HG03175 (cell line): ENCODE results near the gene FHDC1.

Experiments used
- ATAC-seq: cut with Tn5 transposase; IDR thresholded peaks from one replicate; pipeline ENCODE4 v1.9.1; 2021; ENCODE audit warnings: mild to moderate bottlenecking, moderate library complexity; ENCODE audit not compliant: unreplicated experiment

The FHDC1 gene

GRCh38 chr4:152957437-152958171 lies 21.5 kb downstream of the FHDC1 start:
- peak; percentile 61 for ATAC-seq

- no peak for ATAC-seq
Observed at GRCh38 chr4:152959080-152959479, 23.0 kb downstream of the FHDC1 start.

DNA sequence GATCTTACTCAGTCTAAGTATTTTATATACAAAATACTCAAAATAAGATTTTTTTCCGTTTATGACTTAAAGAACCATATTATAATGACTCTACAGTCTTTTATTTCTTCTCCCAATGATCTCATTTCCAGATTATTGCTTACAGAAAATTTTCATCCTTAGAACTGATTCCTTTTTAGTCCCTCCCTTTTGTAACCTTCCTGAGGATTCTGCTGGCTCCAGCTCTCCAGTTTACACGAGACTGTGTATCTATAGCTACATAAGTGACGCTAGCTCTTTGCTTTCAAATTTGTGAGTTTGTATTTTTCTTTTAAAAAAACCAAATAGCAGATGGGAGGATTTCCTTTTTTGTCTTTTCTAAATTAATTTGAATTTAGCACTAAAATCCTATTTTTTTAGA lies 24.0 kb downstream of the FHDC1 start:
- ATAC-seq = no peak

- no peak for ATAC-seq
Observed at GRCh38 chr4:152961014-152961772, 25.1 kb downstream of the FHDC1 start.

DNA sequence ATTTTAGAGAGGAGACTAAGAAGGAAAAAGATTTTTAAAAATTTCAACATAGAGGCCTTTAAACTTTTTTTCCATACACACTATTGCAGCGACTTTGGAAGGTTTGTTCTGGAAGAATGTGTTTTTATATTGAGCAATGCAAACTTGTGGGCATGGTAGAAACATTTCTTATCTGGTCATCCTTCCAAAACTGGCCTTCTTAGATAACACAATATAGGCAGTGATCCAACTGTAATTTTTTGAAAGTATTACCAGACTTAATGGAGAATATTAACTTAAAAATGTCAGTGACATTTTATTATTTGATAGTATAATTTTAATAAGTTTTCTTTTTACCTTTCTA lies 25.6 kb downstream of the FHDC1 start:
- no peak for ATAC-seq

- no peak for ATAC-seq
Observed at GRCh38 chr4:152962150-152962549, 26.0 kb downstream of the FHDC1 start.

DNA sequence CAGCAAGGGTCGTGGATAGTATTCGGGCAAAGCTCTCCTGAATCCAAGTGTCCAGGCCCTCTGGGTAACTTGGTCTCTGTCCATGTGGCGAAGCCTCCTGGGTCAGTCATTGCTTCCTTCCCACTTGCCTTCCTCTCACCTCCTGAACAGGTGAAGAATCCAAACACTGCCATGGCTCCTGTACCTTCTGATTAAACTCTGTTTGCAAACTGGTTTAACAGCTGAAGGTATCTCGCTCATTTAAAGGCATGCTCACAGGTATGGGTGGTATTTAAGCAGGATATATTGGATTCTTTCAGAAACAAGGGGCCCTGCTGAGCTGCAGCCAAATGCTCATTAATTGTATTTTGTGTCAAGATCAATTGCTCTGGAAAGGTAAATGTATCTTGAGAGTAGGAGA lies 28.2 kb downstream of the FHDC1 start:
- no peak for ATAC-seq

GRCh38 chr4:152965611-152966010 lies 29.5 kb downstream of the FHDC1 start:
- ATAC-seq = peak; percentile 99

DNA sequence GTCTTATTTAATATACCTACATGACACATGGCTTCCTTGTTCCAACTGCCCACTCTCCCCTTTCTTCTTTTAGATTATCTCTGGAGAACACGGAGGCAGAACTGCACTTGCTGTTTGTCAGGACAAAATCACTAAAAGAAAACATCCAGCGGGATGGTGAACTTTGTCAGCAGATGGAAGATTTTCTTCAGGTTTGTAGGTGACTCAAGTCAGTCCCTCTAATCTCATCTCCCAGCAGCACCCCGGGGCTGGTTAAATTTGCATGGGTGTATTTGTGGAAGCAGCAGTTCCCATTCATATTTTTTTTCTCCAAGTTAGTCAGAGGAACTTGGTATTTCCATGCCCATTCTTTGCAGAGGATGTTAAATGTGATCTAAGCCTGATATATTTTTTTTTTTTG lies 31.8 kb downstream of the FHDC1 start:
- no peak for ATAC-seq

GRCh38 chr4:152968806-152969394 lies 32.8 kb downstream of the FHDC1 start:
- ATAC-seq = no peak

DNA sequence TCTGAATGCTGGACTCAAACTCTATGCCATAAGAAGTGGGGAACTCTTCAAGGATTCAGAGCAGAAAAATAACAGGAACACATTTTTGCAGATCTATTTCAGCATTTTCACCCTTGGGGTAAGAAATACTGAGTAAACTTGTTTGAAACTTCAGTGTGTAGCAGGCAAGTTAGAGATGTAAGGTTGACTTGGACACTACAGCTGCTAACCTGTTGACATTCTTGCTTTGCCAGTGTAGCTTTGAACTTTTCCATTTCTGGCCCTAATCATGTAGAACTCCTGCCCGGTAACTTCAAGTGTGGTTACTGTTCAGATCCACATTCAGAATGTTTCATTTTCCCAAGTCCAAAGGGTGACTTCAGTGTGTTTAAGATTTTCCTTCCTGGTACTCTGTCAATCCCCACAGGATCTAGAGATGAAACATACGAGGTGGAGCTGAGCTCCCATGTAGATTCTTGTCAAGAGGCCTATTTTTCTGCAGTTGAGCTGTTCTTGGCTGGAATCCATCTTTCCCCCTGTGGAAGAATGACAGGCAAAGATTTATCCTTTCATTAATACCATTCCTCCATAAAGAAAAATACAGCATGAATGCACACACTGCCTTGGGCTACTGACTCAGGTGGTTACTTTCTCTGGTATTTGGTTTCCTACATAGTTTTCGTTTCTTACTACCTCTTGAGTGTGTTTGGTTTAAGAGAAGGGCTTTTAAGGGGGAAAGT lies 34.1 kb downstream of the FHDC1 start:
- ATAC-seq = no peak

DNA sequence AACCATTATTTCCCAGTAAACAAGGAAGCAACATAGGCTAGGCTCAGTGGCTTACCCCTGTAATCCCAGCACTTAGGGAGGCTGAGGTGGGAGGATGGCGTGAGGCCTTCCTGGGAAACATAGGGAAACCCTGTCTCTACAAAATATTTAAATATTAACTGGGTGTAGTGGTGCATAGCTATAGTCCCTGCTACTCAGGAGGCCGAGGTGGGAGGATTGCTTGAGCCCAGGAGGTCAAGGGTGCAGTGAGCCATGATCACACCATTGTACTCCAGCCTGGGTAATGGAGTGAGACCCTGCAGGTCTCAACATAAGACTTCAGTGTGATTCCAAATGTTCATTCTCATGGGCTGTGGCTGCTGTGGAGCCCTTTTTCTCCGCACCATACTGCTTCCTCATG lies 34.9 kb downstream of the FHDC1 start:
- no peak for ATAC-seq

- ATAC-seq = no peak
Observed at GRCh38 chr4:152972821-152973628, 36.9 kb downstream of the FHDC1 start.

- no peak for ATAC-seq
Observed at GRCh38 chr4:152973629-152974467, 37.7 kb downstream of the FHDC1 start.

DNA sequence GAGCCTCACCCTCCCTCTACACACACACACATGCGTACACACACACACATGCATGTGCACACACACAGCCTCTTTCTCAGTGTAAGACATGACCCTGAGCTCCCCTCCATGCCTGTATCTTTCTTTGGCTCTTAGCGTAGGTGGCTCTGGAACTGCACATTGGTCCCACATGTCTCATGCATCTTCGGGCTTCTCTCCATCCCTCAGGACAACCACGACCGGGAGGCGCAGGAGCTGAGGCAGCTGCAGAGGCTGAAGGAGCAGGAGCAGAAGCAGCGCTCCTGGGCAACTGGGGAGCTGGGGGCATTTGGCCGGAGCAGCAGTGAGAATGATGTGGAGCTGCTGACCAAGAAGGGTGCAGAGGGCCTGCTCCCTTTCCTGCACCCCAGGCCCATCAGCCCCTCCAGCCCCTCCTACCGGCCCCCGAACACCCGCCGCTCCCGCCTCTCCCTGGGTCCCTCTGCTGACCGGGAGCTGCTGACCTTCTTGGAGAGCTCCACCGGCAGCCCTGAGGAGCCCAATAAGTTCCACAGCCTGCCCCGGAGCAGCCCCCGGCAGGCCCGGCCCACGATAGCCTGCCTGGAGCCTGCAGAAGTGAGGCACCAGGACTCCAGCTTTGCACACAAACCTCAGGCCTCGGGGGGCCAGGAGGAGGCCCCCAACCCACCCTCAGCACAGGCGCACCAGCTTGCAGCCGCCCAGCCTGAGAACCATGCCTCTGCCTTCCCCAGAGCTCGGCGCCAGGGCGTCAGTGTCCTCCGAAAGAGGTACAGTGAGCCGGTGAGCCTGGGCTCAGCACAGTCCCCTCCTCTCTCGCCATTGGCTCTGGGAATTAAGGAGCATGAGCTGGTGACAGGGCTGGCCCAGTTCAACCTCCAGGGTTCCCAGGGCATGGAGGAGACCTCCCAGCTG lies 38.6 kb downstream of the FHDC1 start:
- no peak for ATAC-seq

DNA sequence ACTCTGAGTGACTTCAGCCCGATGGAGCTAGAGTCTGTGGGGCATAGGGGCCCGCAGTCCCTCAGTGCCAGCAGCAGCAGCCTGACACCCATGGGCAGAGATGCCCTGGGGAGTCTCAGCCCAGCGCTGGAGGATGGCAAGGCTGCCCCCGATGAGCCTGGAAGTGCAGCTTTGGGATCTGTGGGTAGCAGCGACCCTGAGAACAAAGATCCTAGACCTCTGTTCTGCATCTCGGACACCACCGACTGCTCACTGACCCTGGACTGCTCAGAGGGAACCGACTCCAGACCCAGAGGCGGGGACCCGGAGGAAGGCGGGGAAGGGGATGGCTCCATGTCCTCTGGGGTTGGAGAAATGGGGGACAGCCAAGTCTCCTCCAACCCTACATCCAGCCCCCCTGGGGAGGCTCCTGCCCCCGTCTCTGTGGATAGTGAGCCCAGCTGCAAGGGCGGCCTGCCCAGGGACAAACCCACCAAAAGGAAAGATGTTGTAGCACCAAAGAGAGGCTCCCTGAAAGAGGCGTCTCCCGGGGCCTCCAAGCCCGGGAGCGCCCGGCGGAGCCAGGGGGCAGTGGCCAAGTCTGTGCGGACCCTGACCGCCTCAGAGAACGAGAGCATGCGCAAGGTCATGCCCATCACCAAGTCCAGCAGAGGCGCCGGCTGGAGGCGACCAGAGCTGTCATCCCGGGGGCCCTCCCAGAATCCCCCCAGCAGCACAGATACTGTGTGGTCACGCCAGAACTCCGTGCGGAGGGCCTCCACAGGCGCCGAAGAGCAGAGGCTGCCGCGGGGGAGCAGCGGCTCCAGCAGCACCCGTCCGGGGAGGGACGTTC lies 39.5 kb downstream of the FHDC1 start:
- no peak for ATAC-seq

DNA sequence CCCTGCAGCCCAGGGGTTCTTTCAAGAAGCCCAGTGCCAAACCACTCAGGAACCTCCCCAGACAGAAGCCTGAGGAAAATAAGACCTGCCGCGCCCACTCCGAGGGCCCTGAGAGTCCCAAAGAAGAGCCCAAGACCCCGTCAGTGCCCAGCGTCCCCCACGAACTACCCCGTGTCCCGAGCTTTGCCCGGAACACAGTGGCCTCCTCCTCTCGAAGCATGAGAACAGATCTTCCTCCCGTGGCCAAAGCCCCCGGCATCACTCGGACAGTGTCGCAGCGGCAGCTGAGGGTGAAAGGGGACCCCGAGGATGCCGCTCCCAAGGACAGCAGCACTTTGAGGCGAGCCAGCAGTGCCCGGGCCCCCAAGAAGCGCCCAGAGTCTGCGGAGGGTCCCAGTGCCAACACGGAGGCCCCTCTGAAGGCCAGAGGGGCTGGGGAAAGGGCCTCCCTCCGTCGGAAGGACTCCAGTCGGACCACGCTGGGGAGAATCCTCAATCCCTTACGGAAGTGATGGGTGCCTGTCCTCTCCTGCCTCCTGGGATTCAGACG lies 40.2 kb downstream of the FHDC1 start:
- no peak for ATAC-seq
